ENCODE measurements around the gene SEMA4A.
"Not testable (repeated sequence)": the region's sequence is repeated elsewhere in the genome, so short reads cannot be mapped to it uniquely, and the experiment has no call there.

Gene SEMA4A

DNA sequence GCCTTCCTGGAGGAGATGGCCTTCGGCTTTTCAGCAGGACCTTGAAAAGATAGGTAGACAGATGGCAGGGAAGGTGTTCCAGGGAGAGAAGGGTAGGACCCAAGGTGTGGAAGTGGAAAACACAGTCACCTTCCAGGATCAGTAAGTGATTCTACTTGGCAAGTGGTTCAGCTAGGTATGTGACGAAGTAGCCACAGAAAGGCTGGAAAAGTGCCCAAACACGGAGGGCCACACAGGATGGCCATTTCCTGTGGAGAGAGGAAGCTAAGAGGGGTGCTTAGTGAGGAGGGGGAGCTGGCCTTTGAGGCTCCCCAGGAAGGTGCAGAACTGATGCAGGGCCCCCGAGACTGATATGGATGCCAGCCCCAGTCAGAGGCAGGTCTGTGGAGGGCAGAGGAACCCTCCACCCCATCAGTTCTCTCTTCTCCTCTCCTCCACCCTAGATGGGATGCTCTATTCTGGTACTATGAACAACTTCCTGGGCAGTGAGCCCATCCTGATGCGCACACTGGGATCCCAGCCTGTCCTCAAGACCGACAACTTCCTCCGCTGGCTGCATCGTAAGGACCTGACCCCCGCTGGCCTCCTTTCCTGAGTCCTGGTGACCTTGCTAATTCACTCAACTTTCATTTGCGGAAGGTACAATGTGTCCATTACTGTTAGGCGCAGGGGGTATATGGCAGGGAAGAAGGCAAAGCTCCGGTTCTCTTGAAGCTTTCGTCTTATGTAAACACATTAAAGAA, 6.8 kb downstream of the SEMA4A start:
- no peak for DNase-seq (ENCODE audit: low read depth in 2 of 2)

DNA sequence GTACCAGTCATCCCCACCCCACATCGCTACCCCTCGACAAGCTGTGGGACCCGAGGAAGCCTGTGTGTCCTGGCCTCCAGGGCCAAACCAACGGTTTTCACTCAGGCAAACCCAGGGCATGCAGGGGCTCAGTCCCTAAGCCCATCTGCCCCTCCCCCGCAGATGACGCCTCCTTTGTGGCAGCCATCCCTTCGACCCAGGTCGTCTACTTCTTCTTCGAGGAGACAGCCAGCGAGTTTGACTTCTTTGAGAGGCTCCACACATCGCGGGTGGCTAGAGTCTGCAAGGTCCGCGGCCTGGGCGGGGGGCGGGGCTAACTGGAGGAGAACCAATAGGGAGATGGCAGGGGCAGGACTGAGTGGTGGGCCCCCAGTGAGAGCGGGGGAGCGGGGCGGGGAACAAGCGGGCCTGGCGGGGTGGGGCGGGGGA, 7.4 kb downstream of the SEMA4A start:
- DNase-seq (ENCODE audit: low read depth in 2 of 2), result peak; percentile 72 to 76

DNA sequence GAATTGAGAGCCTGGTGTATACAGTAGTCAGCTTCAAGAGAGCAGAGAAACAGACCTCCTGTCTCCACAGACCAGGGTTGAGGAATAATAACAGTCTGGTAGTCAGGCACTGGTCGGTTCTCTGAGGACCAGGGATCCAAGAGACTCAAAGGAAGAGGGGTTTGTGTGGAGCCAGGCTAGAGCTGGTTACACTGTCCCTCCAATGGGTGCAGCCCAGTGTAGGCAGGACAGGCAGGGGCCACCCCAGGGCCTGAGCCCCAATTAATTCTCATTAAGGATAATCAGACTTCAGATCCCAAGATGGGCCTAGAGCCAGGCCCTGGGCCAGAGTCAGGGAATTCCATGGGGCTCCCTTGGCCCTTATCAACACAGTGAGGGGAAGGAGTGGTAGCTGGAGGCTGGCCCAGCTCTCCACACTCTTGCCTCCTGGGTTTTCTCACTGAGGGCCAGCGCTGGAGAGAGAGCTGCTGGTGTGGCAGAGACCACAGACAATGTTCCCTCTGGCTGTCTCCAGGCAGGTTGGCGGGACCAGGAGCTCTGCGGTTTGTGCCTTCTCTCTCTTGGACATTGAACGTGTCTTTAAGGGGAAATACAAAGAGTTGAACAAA, 9.1 kb downstream of the SEMA4A start:
- DNase-seq (ENCODE audit: low read depth in 2 of 2), result no peak

DNA sequence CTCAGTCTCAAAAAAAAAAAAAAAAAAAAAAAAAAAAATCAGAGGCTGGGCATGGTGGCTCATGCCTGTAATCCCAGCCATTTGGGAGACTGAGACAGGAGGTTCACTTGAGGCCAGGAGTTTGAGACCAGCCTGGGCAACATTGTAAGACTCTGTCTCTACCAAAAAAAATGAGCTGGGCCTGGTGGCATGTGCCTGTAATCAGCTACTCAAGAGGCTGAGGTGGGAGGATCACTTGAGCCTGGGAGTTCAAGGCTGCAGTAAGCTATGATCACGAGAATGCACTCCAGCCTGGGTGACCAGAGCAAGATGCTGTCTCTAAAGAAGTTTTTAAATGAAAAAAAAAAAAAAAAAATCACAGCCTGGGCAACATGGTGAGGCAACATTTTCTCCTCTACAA, 10.3 kb downstream of the SEMA4A start:
- no peak for DNase-seq (ENCODE audit: low read depth in 2 of 2)

DNA sequence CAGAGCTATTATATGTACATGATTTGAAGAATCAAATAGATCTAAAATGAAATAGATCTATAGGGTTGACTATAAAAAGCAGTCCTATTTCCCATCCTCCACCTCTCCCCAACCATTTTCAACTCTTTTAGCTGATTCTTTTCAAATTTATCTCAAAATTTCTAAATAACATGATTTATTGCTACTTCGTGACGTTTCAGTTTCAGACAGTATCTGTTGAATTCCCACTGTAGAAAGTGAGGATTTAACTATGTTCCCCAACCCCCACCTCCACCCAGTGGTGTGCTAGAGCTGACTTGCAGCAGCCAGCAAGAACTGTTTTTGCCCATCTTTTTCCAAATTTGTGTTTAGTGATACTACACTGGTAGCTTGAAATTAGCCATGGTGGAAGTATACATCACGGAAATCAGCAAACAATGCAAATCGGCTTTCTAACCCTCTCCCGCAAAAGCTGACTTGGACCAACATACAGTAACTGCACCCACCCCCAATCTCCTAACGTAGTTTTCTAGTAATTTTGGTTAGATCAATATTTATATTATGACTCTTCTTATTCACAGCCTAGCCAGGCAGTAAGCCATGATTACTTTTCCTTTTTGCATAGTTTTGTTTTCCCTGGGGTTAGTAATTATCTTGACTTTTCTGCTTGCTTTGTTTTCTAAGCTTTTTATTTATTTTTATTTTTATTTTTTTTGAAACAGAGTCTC, 10.9 kb downstream of the SEMA4A start:
- DNase-seq (ENCODE audit: low read depth in 2 of 2), result no peak

DNA sequence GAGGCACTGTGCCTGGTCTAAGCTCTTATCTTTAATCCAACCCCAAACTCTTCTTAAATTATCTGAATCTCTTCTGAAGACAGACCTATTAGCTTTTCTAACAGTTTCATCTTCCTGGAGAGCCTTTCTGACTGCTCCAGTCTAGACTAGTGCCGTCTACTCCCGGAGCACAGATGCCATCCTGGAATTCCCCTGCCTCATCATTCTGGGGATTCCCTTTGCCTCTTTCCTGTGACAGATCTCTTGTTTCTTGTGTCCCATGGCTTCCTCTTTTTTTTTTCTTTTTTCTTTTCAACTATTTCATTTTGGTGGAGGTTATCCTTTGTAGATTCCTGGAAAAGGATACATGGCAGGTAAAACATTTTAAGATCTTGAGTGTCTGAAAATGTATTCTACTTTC, 11.7 kb downstream of the SEMA4A start:
- no peak for DNase-seq (ENCODE audit: low read depth in 2 of 2)

DNA sequence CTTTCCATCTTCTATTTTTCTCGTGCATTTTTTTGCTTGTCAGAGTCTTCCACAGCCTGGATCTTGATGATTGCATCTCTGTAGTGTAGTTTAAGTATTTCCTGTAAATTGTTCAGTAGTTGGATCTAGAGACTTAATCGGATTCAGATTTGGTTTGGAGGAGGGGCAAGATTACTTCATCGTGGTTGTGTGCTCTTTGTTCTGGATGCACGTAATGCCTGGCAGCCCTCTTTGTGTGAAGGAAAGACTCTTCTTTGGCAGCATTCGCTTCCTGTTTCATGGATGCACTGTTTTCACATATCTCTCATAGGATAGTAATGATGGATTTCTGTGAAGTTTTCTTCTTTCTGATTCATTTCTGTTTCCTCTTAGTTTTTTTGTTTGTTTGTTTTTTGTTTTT, 14.2 kb downstream of the SEMA4A start:
- no peak for DNase-seq (ENCODE audit: low read depth in 2 of 2)

DNA sequence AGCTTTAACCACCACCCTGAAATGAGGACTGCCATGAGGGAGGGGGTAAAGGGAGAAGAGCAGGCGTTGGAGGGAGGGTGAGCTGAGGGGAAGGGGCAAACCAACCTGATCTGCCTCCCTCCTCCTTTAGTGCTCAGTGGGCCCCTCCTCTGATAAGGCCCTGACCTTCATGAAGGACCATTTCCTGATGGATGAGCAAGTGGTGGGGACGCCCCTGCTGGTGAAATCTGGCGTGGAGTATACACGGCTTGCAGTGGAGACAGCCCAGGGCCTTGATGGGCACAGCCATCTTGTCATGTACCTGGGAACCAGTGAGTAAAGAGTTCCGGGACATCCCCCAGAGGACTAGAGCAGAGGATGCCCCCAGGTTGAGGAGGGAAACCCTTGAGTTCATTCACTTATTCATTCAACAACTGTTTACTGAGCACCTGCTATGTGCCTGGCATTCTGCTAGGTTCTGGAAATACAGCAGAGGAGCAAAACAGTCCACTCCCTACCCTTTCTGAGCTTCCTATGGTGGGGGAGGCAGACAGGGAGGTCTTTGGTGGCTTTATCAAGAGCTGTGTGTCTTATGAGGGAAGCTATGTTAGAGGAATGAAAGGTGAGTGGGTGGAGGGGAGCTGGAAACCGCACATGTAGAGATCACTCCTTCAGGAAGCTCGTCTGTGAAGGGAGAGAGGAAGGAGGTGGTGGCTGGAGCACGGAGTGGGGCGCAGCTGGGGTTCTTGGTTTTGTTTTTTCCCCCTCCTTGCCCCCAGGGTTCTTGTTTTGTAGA, 19.5 kb downstream of the SEMA4A start:
- DNase-seq (ENCODE audit: low read depth in 2 of 2), result no peak

DNA sequence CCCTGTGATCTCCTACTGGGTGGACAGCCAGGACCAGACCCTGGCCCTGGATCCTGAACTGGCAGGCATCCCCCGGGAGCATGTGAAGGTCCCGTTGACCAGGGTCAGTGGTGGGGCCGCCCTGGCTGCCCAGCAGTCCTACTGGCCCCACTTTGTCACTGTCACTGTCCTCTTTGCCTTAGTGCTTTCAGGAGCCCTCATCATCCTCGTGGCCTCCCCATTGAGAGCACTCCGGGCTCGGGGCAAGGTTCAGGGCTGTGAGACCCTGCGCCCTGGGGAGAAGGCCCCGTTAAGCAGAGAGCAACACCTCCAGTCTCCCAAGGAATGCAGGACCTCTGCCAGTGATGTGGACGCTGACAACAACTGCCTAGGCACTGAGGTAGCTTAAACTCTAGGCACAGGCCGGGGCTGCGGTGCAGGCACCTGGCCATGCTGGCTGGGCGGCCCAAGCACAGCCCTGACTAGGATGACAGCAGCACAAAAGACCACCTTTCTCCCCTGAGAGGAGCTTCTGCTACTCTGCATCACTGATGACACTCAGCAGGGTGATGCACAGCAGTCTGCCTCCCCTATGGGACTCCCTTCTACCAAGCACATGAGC, 23.3 kb downstream of the SEMA4A start:
- DNase-seq (ENCODE audit: low read depth in 2 of 2), result no peak

DNA sequence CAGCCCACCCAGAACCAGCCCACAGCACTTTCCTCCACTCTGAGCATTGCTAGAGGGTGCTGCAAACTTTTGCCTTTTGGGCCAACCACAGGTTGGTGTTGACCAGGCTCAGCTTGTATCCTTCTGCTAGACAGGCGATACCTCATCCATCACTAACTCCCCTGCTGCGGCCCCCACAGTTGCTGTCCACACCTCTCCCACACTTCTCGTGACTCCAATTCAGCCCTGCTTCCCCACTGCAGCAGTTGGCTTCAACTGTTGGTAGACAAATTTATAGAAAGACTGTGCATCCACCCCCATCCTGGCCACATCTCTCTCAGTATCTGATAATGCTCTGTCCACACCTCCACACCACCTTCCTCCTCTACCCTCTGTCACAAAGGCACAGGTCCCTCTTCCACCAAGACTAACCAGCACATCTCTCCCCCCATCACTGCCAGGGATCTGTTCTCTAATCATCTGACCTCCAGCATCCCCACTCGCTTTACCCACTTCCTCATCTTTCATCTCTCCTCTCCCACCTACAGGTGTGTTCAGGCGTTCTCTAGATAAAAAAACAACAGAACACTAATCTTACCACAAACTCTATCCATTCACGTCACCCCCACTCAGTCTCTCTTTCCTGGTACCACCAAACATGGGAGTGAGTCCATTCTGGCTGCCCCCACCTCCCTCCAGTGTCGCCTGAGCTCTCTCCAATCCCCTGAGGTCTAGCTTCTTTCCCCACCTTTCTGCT, 24.7 kb downstream of the SEMA4A start:
- no peak for DNase-seq (ENCODE audit: low read depth in 2 of 2)

DNA sequence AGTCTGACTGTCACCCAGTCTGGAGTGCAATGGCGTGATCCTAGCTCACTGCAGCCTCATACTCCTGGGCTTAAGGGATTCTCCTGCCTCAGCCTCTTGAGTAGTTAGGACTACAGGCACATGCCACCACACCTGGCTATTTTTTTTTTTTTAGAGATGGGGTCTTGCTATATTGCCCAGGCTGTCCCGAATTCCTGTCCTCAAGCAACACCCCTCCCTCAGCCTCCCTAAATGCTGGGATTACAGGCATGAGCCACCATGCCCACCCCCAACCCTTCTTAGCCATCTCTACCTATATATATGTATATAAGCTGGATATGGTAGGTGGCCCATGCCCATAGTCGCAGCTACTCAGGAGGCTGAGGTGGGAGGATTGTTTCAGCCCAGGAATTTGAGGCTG, 27.1 kb downstream of the SEMA4A start:
- no peak for DNase-seq (ENCODE audit: low read depth in 2 of 2)

DNA sequence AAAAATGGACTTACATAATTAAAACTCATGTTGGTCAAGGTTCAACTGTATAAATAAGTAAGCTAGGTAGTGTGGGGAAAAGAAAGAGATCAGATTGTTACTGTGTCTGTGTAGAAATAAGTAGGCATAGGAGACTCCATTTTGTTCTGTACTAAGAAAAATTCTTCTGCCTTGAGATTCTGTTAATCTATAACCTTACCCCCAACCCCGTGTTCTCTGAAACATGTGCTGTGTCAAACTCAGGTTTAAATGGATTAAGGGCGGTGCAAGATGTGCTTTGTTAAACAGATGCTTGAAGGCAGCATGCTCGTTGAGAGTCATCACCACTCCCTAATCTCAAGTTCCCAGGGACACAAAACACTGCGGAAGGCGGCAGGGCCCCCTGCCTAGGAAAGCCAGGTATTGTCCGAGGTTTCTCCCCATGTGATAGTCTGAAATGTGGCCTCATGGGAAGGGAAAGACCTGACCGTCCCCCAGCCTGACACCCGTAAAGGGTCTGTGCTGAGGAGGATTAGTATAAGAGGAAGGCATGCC, 28.1 kb downstream of the SEMA4A start:
- DNase-seq (ENCODE audit: low read depth in 2 of 2), result not testable (repeated sequence)

DNA sequence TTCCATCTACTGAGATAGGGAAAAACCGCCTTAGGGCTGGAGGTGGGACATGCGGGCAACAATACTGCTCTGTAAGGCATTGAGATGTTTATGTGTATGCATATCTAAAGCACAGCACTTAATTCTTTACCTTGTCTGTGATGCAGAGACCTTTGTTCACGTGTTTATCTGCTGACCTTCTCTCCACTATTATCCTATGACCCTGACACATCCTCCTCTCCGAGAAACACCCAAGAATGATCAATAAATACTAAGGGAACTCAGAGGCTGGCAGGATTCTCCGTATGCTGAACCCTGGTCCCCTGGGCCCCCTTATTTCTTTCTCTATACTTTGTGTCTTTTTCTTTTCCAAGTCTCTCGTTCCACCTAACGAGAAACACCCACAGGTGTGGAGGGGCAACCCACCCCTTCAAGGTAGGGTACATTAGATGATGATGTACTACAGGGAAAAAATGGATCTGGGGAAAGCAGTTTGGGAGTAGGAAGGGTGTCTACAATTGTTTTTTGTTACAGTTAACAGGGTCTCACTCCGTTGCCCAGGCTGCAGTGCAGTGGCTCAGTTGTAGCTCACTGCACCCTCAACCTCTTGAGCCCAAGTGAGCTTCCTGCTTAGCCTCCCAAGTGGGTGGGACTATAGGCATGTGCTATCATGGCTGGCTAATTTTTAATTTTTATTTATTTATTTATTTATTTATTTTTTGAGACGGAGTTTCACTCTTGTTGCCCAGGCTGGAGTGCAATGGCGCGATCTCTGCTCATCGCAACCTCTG, 28.8 kb downstream of the SEMA4A start:
- not testable (repeated sequence) for DNase-seq (ENCODE audit: low read depth in 2 of 2)

DNA sequence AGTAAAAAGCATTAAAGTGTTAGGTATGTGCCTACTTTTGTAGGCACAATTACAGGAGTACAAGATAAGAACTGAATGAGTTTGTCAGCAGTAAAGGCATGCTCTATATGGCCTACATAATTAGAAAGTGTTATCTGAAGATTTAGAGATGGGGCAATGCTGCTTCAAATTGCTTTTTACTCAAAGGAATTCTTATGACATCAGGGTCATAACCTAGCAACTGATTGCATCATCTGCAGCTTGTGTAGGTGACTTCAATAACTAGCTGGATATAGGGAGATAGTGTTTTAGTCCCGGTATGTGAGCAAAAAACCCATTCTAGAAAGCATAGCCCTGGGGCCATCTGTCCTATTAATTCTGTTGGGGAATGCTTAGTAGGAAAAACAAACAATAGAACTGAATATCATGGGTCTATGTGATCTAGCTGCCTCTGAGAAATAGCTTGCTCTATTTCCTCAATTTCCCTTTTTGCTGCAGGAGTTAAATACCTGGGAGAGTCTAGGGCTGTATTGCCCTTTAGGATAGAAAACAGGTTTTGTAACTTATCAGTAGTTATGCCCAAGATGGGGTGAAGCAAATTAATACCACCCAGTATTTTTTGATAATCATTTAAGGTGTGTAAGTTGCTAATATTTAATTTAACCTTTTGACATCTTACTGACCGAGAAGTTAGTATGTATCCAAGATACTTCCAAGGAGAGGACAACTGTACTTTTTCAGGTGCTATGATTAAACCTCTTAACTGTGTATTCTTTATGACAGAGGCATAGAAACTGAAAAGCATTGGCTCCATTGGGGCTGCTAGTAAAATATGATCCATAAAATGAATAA, 33.2 kb downstream of the SEMA4A start:
- DNase-seq (ENCODE audit: low read depth in 2 of 2), result not testable (repeated sequence)

DNA sequence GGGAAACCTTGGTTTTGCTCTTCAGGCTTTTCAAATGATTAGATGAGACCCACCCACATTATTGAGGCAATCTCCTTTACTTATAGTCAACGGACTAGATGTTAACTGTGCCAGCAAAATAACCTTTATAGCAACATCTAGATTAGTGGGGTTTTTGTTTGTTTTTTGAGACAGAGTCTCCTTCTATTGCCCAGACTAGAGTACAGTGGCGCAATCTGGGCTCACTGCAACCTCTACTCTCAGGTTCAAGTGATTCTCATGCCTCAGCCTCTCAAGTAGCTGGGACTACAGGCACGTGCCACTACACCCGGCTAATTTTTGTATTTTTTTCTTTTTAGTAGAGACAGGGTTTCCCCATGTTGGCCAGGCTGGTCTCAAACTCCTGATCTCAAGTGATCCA, 36.9 kb downstream of the SEMA4A start:
- DNase-seq (ENCODE audit: low read depth in 2 of 2), result not testable (repeated sequence)

DNA sequence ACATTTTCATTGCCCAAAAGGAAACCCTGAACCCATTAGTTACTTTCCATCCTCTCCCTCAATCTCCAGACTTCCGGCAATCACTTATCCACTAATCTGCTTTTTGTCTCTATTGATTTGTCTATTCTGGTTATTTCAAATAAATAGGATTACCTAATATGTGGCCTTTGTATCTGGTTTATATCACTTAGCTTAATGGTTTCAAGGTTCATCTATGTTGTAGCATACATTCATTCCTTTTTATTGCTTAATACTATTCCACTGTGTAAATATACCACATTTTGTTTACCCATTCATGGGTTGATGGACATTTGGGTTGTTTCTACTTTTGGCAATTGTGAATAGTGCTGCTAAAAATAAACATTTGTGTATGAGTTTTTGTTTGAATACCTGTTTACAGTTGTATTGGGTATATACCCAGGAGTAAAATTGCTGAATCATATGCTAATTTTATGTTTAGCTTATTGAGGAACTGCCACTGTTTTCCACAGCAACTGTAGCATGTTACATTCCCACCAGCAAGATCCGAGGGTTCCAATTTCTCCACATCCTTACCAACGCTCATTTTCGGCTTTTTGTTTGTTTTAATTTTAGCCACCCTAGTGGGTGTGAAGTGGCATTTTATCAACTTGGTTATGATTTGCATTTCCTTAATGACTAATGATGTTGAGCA, 38.0 kb downstream of the SEMA4A start:
- DNase-seq (ENCODE audit: low read depth in 2 of 2), result no peak

DNA sequence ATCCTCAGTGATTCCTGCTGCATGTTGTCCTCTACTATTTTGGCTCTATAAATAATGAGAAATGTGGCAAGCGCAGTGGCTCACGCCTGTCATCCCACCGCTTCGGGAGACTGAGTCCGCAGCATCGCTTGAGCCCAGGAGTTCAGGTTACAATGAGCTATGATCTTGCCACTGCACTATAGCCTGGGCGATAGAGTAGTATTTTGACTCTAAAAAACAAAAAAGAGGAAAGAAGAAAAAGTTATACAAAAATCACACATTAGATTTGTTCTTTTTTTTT, 39.8 kb downstream of the SEMA4A start:
- no peak for DNase-seq (ENCODE audit: low read depth in 2 of 2)

DNA sequence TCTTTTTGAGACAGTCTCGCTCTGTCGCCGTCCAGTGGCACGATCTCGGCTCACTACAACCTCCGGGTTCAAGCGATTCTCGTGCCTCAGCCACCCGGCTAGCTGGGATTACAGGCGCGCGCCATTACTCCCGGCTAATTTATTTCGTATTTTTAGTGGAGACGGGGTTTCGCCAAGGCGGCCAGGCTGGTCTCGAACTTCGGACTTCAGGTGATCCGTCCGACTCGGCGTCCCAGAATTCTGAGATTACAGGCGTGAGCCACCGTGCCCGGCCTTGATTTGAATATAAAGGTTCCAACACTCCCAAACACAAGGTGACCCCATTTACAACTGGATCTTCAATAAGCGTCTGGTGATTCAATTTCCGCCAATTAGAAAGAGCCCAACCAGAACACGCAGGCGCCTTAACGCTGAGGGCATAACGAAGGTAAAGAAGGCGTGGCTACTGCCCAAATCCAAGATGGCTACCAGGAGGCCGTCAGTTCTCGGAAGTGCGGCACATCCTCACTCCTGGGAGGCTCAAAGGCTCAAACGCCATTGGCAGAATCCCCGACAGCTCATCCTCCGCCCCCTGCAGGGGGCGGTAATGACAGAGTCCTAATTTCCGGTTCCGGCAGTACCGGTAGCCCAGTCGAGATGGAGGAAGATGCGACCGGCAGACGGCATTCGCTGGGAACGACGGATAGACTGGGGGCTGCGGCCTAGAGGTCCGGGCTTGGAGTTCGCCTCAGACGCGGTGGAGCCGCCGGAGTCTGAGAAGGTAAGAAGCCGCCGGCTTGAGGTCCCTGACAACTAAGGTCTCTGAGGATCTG, 40.3 kb downstream of the SEMA4A start, which contains the start of gene SLC25A44:
SLC25A44 (plus strand) TSS at position 617 of the 812 bp plus-strand sequence. CDS start 5,744 bp downstream, outside the sequence.
- DNase-seq (ENCODE audit: low read depth in 2 of 2), result peak; percentile 94 to 95

Measured in activated CD4-positive, alpha-beta T cell treated with anti-CD3 and anti-CD28 coated beads for 24 hours (primary cell).